NCI-H2196 (cell line): ENCODE results near the gene ENO1.
A peak's percentile ranks its signal among the peaks of the same experiment; 100 is the strongest.
"Not testable (repeated sequence)": the region's sequence is repeated elsewhere in the genome, so short reads cannot be mapped to it uniquely, and the experiment has no call there.

Source experiments
- DNase-seq: peaks from one replicate; lab custom pipeline; 2025; ENCODE audit not compliant: unreplicated experiment; lab: John Stamatoyannopoulos, UW

Gene ENO1

DNA sequence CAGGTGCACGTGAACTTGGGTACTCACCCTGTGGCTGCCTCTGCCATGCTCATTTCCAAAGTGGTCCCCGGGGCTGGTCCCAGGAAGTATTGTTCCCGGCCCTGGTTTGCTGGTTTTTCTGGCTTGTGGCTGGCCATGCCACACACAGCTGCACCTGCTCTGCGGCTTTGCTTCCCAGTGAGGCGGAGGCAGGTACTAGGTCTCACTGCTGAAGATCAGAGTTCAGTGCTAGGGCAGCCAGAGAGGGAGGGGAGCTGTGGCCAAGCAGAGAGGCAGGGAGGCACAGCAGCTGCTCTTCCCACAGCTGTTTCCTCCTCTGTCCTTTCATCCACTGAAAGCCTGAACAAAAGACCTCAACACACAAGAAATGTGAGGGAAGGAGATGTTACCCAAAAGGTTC lies 30.5 kb downstream of the ENO1 start:
- peak; percentile 85 for DNase-seq

DNA sequence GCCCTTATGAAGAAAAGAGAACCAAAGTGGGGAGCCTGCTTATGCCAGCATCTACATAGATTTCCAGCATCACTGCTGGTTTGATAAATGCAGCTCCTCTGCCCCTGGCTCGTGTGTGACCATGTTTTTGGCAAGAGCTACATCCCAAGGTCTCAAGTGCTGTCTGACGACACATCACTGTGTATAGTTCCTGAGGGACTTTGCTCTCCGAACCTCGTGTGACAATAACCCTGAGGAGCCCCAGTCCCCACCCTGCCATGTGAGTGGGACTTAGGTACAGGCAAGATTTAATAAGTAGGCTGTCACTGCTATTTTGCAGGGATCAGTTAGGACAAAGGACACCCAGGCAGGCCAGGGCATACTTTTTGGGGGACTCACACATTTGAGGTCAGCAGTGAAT lies 32.2 kb downstream of the ENO1 start:
- no peak for DNase-seq

DNA sequence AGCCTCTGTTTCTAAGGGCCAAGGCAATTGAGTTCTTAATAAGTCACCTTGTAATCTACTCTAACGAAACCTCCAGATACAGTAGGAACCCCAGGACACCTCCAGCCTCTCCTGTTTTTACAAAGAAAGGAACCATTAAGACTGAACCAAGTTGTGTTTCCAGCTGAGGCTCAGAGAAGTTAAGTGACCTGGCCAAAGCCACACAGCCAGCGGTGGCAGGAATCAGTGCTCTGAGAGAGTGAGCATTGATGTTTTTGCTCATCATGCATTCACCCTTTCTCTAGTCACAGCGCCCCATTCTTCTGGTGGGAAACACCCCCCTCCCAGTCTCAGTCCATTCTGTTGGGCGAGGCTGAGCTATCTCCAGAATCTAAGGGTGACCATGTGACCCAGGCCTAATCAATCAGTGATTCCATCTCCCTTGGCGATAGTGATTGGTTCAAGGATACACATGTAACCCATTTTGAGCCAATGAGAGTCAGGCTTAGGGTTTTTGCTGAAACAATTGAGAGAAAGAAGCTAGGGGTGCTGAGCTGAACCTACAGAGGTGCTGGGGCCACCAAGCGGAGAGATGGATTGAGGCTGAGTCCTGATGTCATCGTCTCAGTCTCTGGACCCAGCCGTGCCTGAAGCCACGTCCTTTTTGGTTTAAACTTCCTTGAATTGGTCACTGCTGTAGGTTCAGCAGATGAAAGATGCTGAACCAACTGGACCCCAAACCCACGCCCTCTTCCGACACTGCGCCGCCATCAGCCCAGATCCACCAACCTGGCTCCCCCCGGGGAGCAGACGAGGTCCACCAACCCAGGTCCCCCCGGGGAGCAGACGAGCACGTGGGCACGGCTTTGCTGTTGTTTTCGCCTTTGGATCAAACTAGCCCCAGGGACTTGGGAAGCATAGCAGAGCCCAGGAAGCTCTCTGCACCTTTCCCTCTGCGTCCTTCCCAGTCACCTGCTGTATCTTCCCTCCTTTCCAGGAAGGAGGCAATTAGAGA lies 33.1 kb downstream of the ENO1 start:
- DNase-seq, result no peak

DNA sequence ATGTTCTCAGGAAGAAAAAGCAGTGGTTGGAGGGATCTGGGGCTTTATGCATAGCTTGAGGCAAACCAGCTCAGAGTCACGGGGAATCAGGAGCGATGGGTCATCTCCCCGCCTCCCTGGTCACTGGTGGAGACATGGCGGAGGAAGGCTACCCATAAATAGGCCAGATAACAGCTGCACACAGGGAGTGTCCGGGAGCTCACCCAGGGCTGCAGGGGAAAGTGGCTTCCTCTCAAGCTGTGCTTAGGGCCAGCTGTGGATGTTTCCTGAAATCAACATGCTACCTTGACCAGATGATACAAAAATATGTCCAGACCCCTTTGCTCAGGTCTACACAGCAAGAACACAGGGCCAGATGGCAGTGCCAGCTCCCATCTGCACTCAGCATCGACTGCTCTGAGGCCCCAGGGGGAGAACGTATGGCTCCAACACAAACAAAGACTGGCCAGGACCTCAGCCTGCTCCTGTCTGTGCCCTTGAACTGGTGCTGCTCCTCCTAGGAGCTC lies 33.9 kb downstream of the ENO1 start:
- DNase-seq, result no peak

DNA sequence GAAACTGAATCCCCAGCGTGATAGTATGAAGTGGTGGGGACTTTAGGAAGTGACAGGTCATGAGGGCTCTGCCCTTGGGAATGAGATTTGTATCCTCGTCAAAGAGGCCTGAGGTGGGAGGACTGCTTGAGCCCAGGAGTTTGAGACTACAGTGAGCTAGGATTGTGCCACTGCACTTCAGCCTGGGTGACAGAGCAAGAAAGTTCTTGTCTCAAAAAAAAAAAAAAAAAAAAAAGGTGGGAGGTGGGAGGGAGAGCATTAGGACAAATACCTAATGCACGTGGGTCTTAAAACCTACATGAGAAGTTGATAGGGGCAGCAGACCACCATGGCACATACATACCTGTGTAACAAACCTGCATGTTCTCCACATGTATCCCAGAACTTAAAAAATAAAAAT lies 37.1 kb downstream of the ENO1 start:
- DNase-seq, result no peak

DNA sequence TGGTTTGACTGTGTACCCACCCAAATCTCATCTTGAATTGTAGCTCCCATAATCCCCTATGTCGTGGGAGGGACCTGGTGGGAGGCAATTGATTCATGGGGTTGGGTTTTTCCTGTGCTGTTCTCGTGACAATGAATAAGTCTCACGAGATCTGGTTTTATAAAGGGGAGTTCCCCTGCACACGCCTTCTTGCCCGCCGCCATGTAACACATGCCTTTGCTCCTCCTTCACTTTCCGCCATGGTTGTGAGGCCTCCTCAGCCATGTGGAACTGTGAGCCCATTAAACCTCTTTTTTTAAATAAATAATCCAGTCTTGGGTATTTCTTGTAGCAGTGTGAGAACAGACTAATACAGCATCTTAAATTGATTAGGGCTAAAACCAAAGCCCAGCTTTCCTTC lies 38.5 kb downstream of the ENO1 start:
- DNase-seq, result no peak

DNA sequence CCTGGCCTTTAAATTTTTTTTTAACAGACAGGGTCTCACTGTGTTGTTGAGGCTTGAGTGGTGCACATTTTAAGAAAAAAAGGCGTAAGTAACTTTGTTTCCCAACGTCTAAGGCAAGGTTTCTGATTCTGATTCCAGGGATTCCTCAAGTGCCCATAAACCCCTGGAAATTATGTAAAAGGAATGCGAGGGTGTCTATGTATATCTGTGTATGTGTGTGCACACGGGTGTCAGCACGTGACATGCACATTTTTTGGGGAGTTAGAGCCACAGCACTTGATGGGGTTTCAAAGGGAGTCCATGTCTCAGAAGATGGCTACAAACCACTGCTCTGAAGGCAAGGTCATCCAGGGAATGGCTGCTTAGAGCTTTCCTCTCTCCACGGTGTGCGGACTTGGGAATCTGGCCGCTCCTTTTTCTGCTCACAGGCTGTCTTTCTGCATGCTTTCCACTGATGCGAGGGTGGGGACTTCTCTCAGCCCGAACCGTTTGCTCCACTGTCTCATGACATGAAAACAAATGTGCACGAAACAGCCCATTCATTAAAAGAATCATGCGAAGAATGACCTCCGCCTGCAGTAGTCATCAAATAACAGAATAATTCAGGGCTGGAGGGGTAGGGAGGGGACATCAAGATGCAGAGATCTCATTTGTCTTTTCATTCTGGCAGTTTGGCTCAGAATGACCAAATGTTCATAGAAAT lies 42.4 kb downstream of the ENO1 start:
- no peak for DNase-seq

DNA sequence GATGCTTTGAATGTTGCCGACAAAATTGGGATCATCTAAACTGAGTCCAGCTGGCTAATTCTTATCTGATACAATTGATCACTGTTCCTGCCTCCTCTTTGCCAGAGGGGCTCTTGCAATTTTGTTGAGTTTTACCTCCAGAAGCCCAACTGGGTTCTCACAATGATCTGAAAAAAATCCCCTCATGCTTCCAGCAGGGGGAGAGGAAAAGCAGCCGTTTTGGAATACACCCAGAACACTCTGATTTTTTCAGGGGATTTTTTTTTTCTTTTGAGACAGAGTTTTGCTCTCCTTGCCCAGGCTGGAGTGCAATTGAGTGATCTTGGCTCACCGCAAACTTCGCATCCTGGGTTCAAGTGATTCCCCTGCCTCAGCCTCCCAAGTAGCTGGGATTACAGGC lies 47.1 kb downstream of the ENO1 start:
- DNase-seq, result no peak

DNA sequence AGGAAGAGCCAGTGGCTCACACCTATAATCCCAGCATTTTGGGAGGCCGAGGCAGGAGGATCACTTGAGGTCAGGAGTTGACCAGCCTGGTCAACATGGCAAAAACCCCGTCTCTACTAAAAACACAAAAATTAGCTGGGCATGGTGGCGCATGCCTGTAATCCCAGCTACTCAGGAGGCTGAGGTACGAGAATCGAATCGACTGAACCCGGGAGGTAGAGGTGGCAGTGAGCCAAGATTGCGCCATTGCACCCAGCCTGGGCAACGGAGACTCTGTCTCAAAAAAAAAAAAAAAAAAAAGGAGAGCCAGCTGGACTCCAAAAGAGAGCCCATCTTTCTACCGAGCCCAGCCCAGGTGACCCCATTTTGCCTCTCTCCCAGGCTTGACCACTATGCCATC lies 47.8 kb downstream of the ENO1 start:
- not testable (repeated sequence) for DNase-seq

DNA sequence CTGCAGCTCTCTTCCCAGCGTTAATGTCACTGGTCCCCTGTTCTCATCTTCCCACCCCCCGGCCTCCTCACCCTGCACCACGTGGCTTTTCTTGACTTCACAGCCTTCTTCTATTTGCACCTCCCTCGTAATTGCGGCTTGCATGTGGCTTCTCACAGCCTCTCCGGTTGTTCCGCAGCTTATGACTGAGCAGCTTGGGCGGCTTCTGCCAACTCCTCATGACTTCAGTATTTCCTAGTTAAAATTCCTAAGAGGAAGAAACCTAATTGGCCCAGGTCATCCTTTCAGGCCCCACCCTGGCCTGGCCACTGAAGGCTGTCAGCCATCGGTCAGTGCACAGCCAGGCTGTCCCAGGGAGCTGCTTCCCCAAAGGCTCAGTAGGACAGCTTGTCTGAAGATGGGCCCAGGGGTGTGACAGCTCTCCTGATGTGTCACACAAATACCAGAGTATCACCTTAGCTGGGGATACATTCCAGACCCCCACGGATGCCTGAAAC lies 52.5 kb downstream of the ENO1 start:
- no peak for DNase-seq

DNA sequence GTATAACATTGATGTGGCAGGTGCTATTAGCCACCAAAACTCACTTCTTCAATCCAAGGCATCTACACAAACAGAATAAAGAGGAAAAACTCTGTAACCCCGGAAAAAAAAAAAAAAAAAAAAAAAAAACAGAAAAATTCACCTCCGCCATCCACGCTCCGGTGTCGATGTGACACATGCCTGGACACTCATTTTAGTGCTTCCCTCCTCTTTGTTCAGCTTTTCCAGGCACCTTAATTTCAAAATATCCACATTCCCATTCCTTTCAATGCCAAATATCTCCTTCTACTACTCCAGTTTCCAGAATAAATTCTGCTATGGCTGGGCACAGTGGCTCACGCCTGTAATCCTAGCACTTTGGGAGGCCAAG lies 55.2 kb downstream of the ENO1 start:
- DNase-seq, result no peak

DNA sequence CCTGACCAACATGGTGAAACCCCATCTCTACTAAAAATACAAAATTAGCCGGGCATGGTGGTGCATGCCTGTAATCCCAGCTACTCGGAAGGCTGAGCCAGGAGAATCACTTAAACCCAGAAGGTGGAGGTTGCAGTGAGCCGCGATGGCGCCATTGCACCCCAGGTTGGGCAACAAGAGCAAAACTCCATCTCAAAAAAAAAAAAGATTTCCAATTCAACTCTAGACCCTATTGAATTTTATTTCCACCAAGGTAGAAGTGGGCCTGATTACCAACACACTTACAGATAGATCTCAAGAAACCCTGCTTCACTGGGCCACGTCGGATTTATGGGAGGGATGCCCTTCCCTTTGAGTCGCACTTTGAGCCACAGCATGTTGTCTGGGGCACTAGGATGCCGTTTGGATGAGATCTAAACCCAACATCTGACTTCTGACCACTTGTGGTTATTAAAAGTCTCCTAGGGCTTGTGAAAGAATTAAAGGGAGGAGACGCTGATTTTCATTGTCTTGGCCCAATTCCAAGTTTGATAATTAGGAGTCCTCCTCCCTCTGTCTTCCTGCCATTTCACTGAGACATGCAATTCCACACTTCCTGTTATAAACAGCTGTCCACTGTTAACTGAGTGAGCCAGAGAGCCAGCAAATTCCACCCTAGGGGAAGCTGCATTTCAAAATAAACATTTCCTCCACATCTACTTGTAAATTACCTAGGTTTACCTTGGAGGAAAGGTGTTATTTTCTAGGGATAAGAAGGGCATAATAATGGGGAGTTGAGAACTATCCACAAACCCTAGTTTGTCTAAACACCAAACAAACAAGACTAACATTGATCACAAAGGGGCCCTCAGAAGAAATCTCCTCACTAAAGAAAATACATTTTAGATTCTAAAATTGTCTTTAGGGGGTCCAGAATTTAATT lies 55.9 kb downstream of the ENO1 start:
- DNase-seq, result peak; percentile 85

DNA sequence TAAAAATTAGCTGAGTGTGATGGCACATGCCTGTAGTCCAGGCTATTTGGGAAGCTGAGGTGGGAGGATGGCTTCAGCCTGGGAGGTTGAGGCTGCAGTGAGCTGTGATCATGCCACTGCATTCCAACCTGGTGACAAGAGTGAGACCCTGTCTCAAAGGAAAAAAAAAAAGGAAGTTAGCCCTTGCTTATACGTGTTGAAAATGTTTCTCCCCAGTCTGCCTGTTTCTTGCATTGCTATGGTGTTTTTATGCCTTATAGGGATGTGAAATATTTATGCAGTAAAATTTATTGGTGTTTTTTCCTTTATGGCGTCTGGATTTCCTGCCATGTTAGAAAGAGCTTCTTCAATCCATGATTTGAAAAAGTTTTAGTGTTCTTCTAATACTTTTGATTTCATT lies 57.4 kb downstream of the ENO1 start:
- no peak for DNase-seq

DNA sequence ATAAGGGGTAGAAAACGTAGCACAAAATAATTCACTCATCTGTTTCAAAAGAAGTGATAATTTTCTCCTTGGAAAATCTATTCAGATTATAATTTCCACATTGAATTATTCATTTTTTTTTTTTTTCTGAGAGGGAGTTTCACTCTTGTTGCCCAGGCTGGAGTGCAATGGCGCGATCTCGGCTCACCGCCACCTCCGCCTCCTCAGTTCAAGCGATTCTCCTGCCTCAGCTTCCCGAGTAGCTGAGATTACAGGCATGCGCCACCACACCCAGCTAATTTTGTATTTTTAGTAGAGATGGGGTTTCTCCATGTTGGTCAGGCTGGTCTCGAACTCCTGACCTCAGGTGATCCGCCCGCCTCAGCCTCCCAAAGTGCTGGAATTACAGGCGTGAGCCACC lies 59.7 kb downstream of the ENO1 start:
- DNase-seq, result not testable (repeated sequence)

DNA sequence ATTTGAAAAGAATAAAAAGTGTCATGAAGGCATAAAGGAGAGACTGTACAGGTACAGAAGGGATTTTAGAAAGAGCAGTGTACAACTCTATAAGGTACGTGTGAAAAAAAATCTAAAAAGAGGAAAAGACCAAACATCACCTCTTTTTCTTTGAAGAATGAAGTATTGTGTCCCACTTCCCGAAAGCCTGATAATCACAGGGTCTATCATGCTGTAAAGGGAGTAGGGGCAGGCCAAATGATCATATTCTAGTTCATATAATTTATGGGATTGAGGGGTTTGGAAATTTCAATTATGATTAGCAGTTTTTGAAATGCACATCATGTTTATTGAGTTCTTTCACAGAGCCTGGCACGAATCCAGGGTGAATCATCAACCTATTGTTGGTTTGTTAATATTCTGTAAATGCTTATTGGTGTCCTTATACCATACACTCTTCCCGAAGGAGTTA lies 60.1 kb downstream of the ENO1 start:
- peak; percentile 59 for DNase-seq

DNA sequence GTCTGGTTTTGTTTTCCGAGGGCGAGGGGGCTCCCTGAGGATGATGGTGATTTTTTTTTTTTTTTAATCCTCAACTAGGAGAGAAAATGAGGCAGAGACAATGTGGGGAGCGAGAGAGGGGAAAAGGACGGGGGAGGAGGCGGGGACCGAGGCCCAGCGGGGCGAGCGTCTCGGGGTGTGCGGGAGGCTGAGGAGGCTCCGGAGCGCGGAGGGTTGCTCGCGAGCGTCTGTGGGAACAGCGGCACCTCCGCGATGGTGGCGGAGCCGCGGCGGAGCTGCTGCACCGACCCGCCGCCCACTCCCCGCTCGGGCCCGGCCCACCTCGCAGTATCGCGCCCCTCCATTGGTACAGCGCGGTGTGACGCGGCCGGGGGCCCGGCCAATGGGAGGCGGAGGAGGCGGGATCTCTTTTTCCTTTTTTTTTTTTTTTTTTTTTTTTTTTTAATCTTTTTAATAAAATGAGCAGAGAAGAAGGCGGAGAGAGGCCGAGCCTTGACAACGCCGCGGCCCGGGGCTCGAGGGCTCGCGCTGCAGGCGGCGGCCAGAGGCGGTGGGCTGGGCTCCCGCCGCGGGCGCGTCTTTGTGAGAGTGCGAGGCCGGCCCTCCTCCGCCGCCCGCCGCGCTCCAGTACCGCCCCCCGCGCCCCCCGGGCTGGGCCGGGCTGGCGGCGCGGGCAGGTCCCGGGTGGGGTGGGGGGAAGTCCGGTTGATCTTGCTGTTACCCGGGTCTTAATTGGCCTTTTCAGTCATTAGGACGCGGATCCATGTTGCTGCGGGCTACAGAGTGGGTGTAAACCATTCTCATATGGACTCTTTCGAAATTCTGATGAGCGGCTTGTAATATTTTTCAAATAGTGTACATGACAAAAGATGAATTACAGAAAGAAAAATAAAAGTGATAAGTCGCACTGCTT lies 60.8 kb downstream of the ENO1 start, which contains the start of gene RERE:
Gene RERE, minus strand, starts transcription at position 229 of the 913 bp plus-strand sequence.
- peak; percentile 90 for DNase-seq

DNA sequence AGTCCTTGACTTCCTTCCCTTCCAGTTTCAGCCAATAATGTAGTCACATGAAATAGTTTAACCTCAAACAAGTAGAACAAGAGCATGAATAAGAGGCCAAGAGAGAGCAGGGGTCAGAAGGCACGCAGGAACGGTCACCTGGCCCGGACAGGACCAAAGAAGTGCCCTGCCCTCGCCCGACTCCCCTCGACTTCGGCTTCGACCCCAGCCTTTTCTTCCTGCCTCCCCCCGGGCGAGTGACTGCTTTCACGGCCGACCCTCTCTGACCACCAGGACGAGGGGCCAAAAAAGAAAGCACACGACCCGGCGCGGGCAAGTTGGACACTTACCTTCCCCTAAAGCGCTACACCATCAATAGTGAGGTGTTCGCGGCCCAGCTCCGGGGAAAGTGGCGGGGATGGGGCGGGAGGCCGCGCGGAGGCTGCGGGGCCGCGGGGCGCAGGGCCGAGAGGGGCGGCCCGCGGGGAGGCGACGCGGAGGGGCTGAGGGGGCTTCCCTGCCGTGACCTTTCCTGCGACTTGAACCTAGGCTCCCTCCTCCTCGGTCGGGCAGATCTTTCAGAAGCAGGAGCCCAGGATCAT lies 61.6 kb downstream of the ENO1 start:
- no peak for DNase-seq

DNA sequence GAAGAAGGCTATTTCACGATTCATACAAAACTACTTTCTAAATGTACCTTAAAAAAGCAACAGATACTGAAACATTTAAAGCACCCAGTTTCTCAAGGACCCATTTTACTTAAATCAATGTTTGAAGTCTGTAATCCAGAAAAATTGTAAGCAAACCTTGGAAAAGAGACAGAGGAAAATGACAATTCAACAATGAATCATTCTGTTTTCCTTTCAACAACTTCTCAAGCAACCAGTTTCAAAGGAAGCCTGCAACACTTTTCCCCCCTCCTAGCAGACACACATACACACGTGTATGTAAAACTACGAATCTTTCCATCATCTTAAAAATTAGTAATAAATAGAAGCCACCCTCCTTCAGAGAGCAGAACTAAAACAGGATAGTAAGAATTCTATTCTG lies 62.2 kb downstream of the ENO1 start:
- DNase-seq, result no peak

DNA sequence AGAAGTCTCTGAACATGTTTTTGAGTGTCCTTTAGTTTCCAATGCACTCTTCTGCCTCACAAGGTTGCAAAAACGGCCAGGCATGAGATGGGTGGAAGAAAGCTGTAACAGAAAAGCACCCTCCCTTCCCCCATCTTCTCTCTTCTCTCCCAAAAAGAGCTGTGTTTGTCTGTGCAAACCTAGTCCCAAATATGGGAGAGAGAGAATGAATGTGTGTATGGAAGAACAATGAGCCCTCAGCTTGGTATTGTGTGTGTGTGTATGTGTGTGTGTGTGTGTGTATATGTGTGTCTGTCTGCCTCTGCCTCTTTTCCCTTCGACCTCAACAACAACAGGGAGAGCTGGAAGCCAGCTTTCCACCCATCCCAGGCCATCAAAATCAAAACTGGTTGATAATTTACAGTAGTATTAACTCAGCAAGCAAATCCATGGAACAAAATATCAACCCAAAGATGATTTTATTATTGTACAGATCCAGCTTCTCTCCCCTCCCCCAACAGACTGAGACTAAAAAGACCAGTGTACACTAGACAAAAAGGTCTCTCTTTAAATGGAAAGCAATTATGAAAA lies 62.8 kb downstream of the ENO1 start:
- peak; percentile 20 for DNase-seq
